GM12878 (cell line): ENCODE results near the gene STPG4. TPM values are rescaled to one million over a fixed set of nuclear protein-coding genes. Genes with fewer than 3 reads are reported as not detected.

Source experiments
- ATAC-seq: fragments of 200-7000 bp; cut with Tn5 transposase; 3 replicates; pipeline ENCODE4 v1.9.1; 2020; ENCODE audit warnings: mild to moderate bottlenecking, moderate library complexity
- BruUV-seq: library from RNA; stranded (reverse); fragments of 400-500 nt; replicated peaks from 2 replicates; lab custom pipeline; 2021; lab: Mats Ljungman, UMichigan
- CTCF ChIA-PET: fragments of 300-600 bp; sonication (Branson Sonifier 250); formaldehyde crosslinking; extraction: SDS; loops from one replicate; lab custom pipeline; 2021; ENCODE audit warnings: inconsistent platforms; lab: Yijun Ruan, JAX
- POLR2A ChIA-PET: fragments of 350-600 bp; formaldehyde crosslinking; extraction: SDS; loops from one replicate; lab custom pipeline; 2021; ENCODE audit warnings: inconsistent platforms; lab: Charles Lee
- RAD21 ChIA-PET: fragments of 300-600 bp; sonication (Branson Sonifier 250); formaldehyde crosslinking; loops from one replicate; lab custom pipeline; 2023; ENCODE audit warnings: antibody characterized with exemption; ENCODE audit not compliant: unreplicated experiment; lab: Charles Lee
- SMC1A ChIA-PET: fragments of 300-600 bp; sonication (Branson Sonifier 250); formaldehyde crosslinking; loops from one replicate; lab custom pipeline; 2023; ENCODE audit not compliant: unreplicated experiment, uncharacterized antibody; lab: Charles Lee
- DNase-seq: peaks from one replicate; pipeline ENCODE4 v3.0.0-alpha.2; 2011; ENCODE audit warnings: low read depth, low spot score
- FAIRE-seq: peaks from 3 replicates; lab custom pipeline; 2011; peaks lifted over from hg19 to GRCh38; lab: Jason Lieb, UNC
- H2AFZ ChIP-seq: 2 replicates; pipeline ENCODE4 v1.6.0; 2011; ENCODE audit warnings: low read depth, low read length, control low read depth; ENCODE audit not compliant: control insufficient read depth
- H3K27ac ChIP-seq: 2 replicates; pipeline ENCODE4 v1.5.1; 2011; ENCODE audit warnings: control low read depth; ENCODE audit not compliant: control insufficient read depth, insufficient read depth
- H3K27me3 ChIP-seq, 2 experiments: replicated peaks in 1 of 2; 2 replicates each; pipeline versions ENCODE4 v1.6.0 to v1.6.1; 2011; ENCODE audit warnings: low read length in 1 of 2; ENCODE audit not compliant: control insufficient read depth in 2 of 2, insufficient read depth in 2 of 2
- H3K36me3 ChIP-seq, 2 experiments: 2 replicates each; pipeline ENCODE4 v1.5.1; 2011; ENCODE audit warnings: low read length in 1 of 2; ENCODE audit not compliant: control insufficient read depth in 2 of 2, insufficient read depth in 2 of 2
- H3K4me1 ChIP-seq: 2 replicates; pipeline ENCODE4 v1.6.1; 2011; ENCODE audit warnings: mild to moderate bottlenecking, low read length, moderate library complexity, mixed read lengths; ENCODE audit not compliant: control insufficient read depth, insufficient read depth
- H3K4me2 ChIP-seq: 2 replicates; pipeline ENCODE4 v1.6.0; 2011; ENCODE audit warnings: control low read depth; ENCODE audit not compliant: control insufficient read depth, insufficient read depth
- H3K4me3 ChIP-seq: fragments of 200-600 bp; sonication (generic); 2 replicates; pipeline ENCODE4 v1.5.1; 2016
- H3K79me2 ChIP-seq: 2 replicates; pipeline ENCODE4 v1.6.0; 2011; ENCODE audit warnings: low read length; ENCODE audit not compliant: control insufficient read depth, insufficient read depth
- H3K9ac ChIP-seq: 2 replicates; pipeline ENCODE4 v1.8.0; 2011; ENCODE audit warnings: low read length, control low read depth, mixed read lengths; ENCODE audit not compliant: control insufficient read depth, insufficient read depth
- H3K9me3 ChIP-seq: replicated peaks from 3 replicates; pipeline ENCODE4 v1.5.1; 2011; ENCODE audit warnings: mild to moderate bottlenecking, low read length; ENCODE audit not compliant: control insufficient read depth, insufficient read depth
- H4K20me1 ChIP-seq: 2 replicates; pipeline ENCODE4 v1.6.0; 2011; ENCODE audit not compliant: control insufficient read depth, insufficient read depth
- CEBPZ ChIP-seq: fragments of 150-350 bp; IDR thresholded peaks from 2 replicates; pipeline ENCODE4 v1.6.1; 2016; ENCODE audit warnings: low read depth, low read length
- CHD1 ChIP-seq: IDR thresholded peaks from 2 replicates; pipeline ENCODE4 v1.6.1; 2012; ENCODE audit warnings: low read depth, low read length, improper control_type of control experiment
- CREB1 ChIP-seq: IDR thresholded peaks from 2 replicates; pipeline ENCODE4 v1.6.1; 2012; ENCODE audit warnings: low read depth, mild to moderate bottlenecking, inconsistent platforms
- CREM ChIP-seq: IDR thresholded peaks from 2 replicates; pipeline ENCODE4 v1.6.1; 2014; ENCODE audit warnings: antibody characterized with exemption, low read depth
- HDAC2 ChIP-seq: fragments of 200-600 bp; sonication (generic); IDR thresholded peaks from 2 replicates; pipeline ENCODE4 v1.6.1; 2017
- IKZF2 ChIP-seq, 2 experiments: fragments of 450-650 bp; IDR thresholded peaks; 2 replicates each; pipeline ENCODE4 v1.6.1; 2017; ENCODE audit warnings: mild to moderate bottlenecking in 2 of 2, moderate library complexity in 2 of 2
- NBN ChIP-seq: fragments of 450-650 bp; IDR thresholded peaks from 2 replicates; pipeline ENCODE4 v1.6.1; 2016
- NR2F1 ChIP-seq: fragments of 450-650 bp; conservative IDR thresholded peaks from 2 replicates; pipeline ENCODE4 v1.6.1; 2017; ENCODE audit warnings: mild to moderate bottlenecking
- PAX5 ChIP-seq: IDR thresholded peaks from 2 replicates; pipeline ENCODE4 v1.6.1; 2011; ENCODE audit warnings: low read depth, low read length, borderline replicate concordance
- POLR2A ChIP-seq: IDR thresholded peaks from 2 replicates; pipeline ENCODE4 v1.6.1; 2011; ENCODE audit warnings: low read depth, mild to moderate bottlenecking, low read length
- POU2F2 ChIP-seq: IDR thresholded peaks from 3 replicates; pipeline ENCODE4 v1.6.1; 2011; ENCODE audit warnings: low read depth, mild to moderate bottlenecking, low read length, borderline replicate concordance
- SMAD5 ChIP-seq: IDR thresholded peaks from 2 replicates; pipeline ENCODE4 v1.6.1; 2016; ENCODE audit warnings: antibody characterized with exemption, low read depth
- ZBED1 ChIP-seq: IDR thresholded peaks from 2 replicates; pipeline ENCODE4 v1.6.1; 2016; ENCODE audit warnings: borderline replicate concordance
- ZNF217 ChIP-seq: fragments of 450-650 bp; IDR thresholded peaks from 2 replicates; pipeline ENCODE4 v1.6.1; 2017; ENCODE audit warnings: antibody characterized with exemption, mild to moderate bottlenecking
- ZNF384 ChIP-seq: IDR thresholded peaks from 2 replicates; pipeline ENCODE4 v1.6.1; 2012; ENCODE audit warnings: low read depth, mild to moderate bottlenecking, low read length, improper control_type of control experiment, borderline replicate concordance
- WGBS: methylation state at CpG from one replicate; pipeline ENCODE4 v1.1.6; 2016; ENCODE audit warnings: low lambda C conversion rate; ENCODE audit not compliant: insufficient replicate concordance, insufficient coverage; ENCODE audit errors: missing lambda C conversion rate; 5-methylcytosine and 5-hydroxymethylcytosine counted together
- in situ Hi-C: fragments of 300-500 bp; cut with MboI; formaldehyde crosslinking; loops from 9 replicates; pipeline ENCODE4 v1.14.3; 2018; ENCODE audit warnings: mixed read lengths
- intact Hi-C: fragments of 100-400 bp; cut with micrococcal nuclease; formaldehyde crosslinking; loops from one replicate; pipeline ENCODE4 v1.14.2; 2022; ENCODE audit not compliant: unreplicated experiment
- polyA plus RNA-seq, 11 experiments: library from polyadenylated mRNA; depleted of rRNA in 4 of 11; unstranded in 6 of 11; stranded (reverse) in 5 of 11; fragments of >200 nt; fragmentation: Nextera tagmentation in 4 of 11; fragmentation: Illumina TruSeq in 1 of 11; extraction: Ambion mirVana in 4 of 11; extraction: Trizol in 1 of 11; gene quantifications; 1 replicate in 1 of 11; 2 replicates in 10 of 11; pipeline versions ENCODE4 v1.2.1 to v1.2.3, GENCODE V29; 2011 to 2016; ENCODE audit warnings: inconsistent platforms in 2 of 11, missing spikeins in 2 of 11, low read depth in 1 of 11
- total RNA-seq, 4 experiments: library from RNA; depleted of rRNA in 3 of 4; stranded (reverse); fragments of >200 nt in 3 of 4; fragmentation: Illumina TruSeq in 1 of 4; extraction: Trizol in 1 of 4; gene quantifications; 2 replicates each; pipeline versions ENCODE4 v1.2.1 to v1.2.3, GENCODE V29; 2013 to 2021
- TF ChIP-seq, protein P1 (sequence below): fragments of 450-650 bp; IDR thresholded peaks from 2 replicates; pipeline ENCODE4 v1.6.1; 2018; ENCODE audit warnings: mild to moderate bottlenecking, low read depth, moderate library complexity; ENCODE audit not compliant: partially characterized antibody
- TF ChIP-seq, protein P2 (sequence below): IDR thresholded peaks from 2 replicates; pipeline ENCODE4 v1.6.1; 2011; ENCODE audit warnings: borderline replicate concordance, low read depth, mild to moderate bottlenecking, moderate library complexity, mixed read lengths, low read length; ENCODE audit not compliant: insufficient read depth; ENCODE audit errors: extremely low read length

STPG4 gene
- total and polyA plus RNA-seq, 10 of the 15 experiments (the other 5 are each of a cell fraction or from before 2014, with no cell fraction given), result 0.10 to 0.29 (median 0.19) TPM; not detected in 3

DNA sequence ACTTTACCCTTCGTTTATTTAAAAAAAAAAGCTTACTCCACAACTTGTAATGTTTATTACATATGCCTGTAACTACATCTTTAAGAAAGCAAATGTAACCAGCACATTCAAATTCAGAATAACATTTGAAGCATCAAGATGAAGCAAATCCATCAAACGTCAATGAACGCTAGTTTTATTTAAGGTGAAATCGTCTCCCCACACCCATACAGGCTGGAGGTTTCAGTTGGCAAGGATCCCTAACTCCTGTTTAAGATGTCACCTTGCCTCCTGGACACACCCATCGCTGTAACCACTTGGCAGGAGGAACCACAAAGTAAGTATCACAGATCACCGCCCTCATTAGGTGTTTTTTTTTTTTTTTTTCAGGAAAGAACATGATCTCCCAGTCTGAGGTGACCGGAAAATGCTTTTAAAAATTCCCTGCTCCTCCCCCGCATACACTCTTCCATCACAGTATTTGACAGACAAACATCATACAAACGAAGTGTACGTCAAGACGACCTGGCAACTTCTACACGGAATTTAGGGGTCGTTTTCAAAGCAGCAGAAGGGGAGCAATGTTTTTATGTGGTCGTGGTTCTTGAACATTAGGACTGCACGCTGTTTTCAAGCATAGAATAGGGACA is 19.7 kb upstream of the STPG4 start:
- POLR2A ChIA-PET, result interaction anchor here (0.6 to 3.2 kb wide), 4 partner anchors 11 to 190 kb away, joined by 3 to 11 read pairs (median 3); no protein-coding TSS in a partner anchor
- Histone ChIP-seq H3K4me1 (peaks cover 7% of the 10 kb centered on the region), H3K36me3 (peaks cover 0 to 13% of the 10 kb centered on the region in 2 experiments; a peak in 1 of 4 replicates), H4K20me1 (peaks cover 9% of the 10 kb centered on the region), H3K4me3 (peak overlapping the region; percentile 98), H2AFZ (no peak overlapping the region), H3K9ac (peak overlapping the region; percentile 95), H3K4me2 (peak overlapping the region; percentile 69), H3K79me2 (peaks cover 64% of the 10 kb centered on the region), H3K27ac (peak overlapping the region; percentile 100), H3K27me3 (no peaks in the 10 kb centered on the region), H3K9me3 (no peaks in the 10 kb centered on the region)
- WGBS, result 0% methylated on average over 14 of the region's 15 CpGs
- no peak for FAIRE-seq
- BruUV-seq, result no TSS peak
- DNase-seq, result no peak
- SMC1A ChIA-PET, result interaction anchor here (0.6 to 2.1 kb wide), 5 partner anchors 10 to 149 kb away, joined by 3 to 9 read pairs (median 3); no protein-coding TSS in a partner anchor
- RAD21 ChIA-PET, result interaction anchor here (0.9 to 3.3 kb wide), 7 partner anchors 11 to 231 kb away, joined by 3 to 22 read pairs (median 5); no protein-coding TSS in a partner anchor
- peak; percentile 37 for ATAC-seq
- intact Hi-C loops, result no loop called here
- CTCF ChIA-PET, result interaction anchor here (0.7 to 3.8 kb wide), 6 partner anchors 20 to 161 kb away, joined by 3 to 23 read pairs (median 3); partner anchors contain the start of gene STPG4
- in situ Hi-C loops, result no loop called here
- TF ChIP-seq CEBPZ (no peak), HDAC2 (no peak), ZNF217 (no peak), ZNF384 (peak; percentile 77), CREM (0 out of 2 replicates have a peak, but pooled peaks have one; percentile 14), PAX5 (0 out of 2 replicates have a peak, but pooled peaks have one; percentile 17), ZBED1 (peak; percentile 58; the same call in 1 of the 2 replicates), POU2F2 (peak; percentile 28; the same call in 1 of the 3 replicates), POLR2A (no peak), CREB1 (0 out of 2 replicates have a peak, but pooled peaks have one; percentile 17), SMAD5 (0 out of 2 replicates have a peak, but pooled peaks have one; percentile 48), NBN (0 out of 2 replicates have a peak, but pooled peaks have one; percentile 41), NR2F1 (no peak), CHD1 (0 out of 2 replicates have a peak, but pooled peaks have one; percentile 12), IKZF2 (IDR thresholded peaks at IDR 0.05) (peak in 1 of 2 experiments; percentile 23; a peak in 1 of 4 replicates)
- TF ChIP-seq, protein P1, sequence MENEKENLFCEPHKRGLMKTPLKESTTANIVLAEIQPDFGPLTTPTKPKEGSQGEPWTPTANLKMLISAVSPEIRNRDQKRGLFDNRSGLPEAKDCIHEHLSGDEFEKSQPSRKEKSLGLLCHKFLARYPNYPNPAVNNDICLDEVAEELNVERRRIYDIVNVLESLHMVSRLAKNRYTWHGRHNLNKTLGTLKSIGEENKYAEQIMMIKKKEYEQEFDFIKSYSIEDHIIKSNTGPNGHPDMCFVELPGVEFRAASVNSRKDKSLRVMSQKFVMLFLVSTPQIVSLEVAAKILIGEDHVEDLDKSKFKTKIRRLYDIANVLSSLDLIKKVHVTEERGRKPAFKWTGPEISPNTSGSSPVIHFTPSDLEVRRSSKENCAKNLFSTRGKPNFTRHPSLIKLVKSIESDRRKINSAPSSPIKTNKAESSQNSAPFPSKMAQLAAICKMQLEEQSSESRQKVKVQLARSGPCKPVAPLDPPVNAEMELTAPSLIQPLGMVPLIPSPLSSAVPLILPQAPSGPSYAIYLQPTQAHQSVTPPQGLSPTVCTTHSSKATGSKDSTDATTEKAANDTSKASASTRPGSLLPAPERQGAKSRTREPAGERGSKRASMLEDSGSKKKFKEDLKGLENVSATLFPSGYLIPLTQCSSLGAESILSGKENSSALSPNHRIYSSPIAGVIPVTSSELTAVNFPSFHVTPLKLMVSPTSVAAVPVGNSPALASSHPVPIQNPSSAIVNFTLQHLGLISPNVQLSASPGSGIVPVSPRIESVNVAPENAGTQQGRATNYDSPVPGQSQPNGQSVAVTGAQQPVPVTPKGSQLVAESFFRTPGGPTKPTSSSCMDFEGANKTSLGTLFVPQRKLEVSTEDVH, result no peak
- TF ChIP-seq, protein P2, sequence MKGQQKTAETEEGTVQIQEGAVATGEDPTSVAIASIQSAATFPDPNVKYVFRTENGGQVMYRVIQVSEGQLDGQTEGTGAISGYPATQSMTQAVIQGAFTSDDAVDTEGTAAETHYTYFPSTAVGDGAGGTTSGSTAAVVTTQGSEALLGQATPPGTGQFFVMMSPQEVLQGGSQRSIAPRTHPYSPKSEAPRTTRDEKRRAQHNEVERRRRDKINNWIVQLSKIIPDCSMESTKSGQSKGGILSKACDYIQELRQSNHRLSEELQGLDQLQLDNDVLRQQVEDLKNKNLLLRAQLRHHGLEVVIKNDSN, result no peak
